ENCODE results near the gene SLC7A7.
"Not testable (repeated sequence)": the region's sequence is repeated elsewhere in the genome, so short reads cannot be mapped to it uniquely, and the experiment has no call there.

SLC7A7 gene

DNA sequence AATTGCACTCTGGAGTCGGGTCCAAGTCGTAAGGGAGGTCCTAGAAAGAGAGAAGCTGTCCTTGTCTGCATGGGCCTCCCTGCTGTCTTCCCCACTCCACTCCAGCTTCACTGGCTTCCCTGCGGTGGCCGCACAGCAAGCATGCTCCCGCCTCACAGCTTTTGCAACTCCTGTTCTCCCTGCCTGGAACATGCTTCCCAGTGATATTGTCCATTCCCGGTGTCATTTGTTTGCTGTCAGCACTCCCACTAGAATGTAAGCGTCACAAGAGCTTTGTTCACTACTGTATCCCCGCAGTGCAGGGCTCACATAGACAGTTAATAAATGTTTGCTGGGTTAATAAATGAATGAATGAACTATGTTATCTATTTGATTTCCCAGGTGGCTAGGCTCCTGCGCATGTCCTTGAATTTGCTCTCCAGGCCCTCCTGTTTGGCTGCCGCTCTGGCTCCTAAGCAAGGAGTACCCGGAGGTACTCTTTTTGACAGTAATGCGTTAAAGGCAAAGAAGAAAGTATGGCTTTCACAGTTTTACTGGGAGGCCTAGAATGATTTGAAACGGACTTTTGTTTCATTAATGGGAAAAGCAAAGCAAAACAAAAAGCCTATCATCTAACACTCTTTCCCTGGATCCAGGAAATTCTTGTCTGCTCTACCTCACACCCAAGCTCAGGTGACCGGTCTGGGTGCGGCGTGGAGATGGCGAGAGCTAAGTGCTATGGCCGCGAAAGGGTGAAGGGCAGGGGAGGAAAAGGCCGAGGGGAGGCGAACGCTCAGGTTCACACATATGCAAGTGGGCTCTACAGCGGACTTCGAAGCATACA lies 6.2 kb upstream of the SLC7A7 start:
- DNase-seq, result no peak

DNA sequence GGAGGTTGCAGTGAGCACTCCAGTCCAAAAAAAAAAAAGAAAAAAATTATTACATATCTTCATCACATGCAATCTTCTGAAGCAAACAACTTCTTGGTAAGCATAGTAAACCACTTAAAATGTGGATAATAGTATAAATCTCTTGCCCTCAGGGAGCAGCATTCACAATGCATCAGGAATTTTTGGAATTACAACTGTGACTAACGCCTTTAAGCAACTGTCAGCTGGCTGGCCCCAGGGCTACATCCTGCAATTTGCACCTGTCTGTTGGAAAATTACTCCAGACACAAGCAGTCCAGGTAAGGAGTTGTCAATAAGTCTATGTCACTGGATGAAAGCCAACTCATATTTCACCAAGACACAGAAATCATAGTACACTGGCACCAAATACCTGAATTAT lies 5.5 kb upstream of the SLC7A7 start:
- no peak for DNase-seq

DNA sequence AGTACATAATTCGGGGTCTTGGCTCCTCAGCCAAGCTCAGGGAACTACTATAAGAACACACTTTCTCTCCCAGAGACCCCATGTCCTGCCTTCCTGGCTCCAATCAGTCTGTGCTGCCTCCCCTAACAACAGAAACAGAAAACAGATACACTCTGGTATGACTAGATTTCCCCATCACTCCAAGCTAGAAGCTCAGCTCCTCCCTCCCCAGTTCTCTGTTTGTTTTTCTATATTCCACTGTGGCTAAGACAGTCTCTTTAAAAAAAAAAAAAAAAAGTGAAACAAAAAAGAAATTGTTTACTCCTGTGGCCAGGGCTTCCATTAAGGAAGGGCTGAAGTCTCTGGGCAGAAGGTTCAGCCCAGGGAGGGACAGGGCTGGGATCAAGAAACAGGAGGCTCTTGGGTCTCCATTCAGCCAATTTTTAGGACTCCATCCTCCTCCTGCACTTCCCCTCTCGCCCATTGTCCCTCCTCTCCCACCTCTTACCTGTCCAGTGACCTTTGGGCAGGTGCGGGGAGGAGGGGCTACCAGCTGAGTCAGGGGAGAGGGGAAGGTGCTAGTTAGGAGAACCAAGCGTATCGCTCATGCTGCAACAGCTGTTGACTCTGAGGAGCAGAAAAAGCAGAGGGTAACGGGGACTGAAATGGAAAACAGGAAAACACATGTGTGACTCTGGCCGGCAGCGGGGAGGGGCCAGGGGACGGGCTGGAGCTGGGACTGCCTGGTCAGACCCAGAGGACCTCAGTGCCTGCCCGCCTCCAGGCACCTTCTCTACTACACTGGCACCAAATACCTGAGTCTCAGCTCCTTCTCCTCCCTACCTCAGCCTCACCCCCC lies 4.1 kb upstream of the SLC7A7 start:
- peak in 3 of 14 donors; percentile 18 to 29 (median 22) for DNase-seq

DNA sequence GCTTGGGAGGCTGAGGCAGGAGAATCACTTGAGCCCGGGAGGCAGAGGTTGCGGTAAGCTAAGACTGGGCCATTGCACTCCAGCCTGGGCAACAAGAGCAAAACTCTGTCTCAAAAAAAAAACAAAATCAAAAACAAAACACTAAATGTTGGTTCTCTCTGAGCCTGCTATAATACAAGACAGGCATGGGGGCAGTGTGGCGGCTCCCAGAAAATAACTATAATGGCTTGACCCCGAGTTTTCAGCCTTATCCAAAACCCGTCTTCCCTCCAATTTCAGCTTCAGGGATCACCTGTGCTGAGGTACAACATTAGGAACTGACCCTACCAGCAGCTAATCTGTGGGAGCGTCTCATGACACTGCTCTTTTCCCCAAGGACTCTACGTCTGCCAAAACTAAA lies 862 bp downstream of the SLC7A7 start:
- no peak for DNase-seq

DNA sequence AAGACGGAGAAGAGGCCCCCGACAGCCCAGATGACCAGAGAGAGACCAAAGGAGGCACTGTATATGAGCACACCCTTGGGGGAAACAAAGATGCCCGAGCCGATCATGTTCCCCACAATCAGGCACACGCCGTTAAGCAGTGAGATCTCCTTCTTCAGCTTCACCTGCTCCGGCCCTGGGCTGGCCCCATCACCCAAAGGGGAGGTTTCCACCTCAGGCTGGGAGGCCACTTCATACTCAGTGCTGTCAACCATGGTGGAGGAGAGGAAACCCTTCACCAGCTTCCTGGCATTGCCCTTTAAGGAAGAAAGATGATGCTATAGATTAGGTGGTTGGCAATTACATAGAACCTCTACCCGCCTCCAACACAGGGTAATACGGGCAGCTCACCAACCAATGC lies 2.1 kb downstream of the SLC7A7 start:
- DNase-seq, result no peak

DNA sequence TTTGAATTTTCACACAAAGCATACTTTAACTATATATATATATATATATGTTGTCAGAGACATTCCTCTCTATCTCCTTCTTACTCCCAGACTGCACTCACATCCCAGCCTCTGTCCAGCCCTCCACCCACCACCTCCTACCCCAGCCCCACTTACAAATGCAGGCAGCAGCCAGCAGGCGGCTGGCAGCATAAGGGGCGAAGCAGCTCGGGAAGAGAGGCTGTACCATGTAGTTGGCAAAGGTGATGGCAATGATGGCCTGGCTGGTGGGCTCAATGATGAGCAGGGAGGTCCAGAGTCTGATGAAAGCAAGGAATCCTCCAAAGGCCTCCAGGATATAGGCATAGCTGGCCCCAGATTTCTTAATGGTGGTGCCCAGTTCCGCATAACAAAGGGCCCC lies 2.5 kb downstream of the SLC7A7 start:
- DNase-seq, result no peak

DNA sequence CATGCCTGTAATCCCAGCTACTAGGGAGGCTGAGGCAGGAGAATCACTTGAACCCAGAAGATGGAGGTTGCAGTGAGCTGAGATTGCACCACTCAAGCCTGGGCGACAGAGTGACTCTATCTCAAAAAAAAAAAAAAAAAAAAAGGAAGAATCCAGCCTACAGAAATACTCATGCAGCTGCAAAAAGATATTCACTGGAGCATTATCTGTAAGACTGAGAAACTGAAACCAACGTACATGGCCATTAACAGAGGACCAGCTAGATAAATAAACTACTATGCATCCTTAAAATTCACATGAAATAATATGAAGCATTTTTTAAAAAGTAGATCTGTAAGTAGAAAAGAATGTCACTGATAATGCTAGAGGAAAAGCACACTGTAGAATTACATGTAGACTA lies 3.5 kb downstream of the SLC7A7 start:
- DNase-seq, result no peak

DNA sequence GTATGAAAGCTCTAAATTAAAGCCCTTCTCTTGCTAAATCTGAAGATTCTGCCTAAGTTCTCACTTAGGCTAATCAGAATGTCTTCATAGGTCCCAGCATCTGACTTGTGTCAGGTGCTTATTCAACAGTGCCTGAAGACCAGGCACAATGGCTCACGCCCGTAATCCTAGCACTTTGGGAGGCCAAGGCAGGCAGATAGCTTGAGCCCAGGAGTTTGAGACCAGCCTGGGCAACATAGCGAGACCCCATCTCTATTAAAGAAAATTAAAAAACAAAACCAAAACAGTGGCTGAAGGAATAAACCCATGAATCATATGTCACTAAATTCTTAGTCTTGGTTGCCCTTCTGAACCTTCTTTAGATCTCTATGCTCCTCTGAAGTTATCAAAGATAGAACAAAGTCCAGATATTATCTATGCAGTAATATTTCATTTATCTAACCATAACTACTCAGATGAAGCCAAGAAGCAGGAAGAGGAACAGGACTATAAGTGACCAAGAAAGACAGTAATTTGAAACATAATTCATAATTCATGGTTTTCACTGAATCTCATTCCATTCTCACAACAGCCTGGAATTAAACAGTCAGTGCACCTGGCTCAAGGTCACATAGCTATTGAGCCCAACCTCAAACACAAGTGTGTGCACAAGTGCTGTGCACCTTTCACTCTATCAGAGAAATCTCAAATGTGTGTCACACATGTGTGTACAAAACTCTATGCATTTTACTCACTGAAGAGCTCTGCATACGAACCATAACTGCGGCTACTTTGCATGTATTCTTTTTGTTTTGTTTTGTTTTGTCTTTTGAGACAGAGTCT lies 6.6 kb downstream of the SLC7A7 start:
- DNase-seq, result no peak

DNA sequence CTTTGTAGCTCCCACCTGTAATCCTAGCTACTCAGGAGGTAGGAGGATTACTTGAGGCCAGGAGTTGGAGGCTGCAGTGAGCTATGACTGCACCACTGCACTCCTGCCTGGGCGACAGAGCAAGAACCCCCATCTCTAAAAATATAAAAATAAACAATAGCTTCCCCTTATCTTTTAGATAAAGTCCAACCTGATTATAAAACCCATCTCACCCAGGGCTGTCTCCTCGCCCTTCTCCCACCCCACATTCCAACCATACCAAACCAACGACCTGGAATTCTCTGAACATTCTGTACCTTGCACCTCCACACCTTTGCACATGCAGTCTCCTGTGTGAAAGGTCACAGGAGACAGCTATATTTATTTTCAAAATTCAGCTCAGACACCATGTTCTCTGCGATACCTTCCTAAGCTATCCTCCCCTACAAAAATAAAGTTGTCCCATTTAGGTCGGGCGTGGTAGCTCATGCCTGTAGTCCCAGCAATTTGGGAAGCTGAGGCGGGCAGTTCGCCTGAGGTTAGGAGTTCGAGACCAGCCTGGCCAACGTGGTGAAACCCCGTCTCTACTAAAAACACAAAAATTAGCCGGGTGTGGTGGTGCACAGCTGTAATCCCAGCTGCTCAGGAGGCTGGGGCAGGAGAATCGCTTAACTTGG lies 7.7 kb downstream of the SLC7A7 start:
- no peak for DNase-seq

DNA sequence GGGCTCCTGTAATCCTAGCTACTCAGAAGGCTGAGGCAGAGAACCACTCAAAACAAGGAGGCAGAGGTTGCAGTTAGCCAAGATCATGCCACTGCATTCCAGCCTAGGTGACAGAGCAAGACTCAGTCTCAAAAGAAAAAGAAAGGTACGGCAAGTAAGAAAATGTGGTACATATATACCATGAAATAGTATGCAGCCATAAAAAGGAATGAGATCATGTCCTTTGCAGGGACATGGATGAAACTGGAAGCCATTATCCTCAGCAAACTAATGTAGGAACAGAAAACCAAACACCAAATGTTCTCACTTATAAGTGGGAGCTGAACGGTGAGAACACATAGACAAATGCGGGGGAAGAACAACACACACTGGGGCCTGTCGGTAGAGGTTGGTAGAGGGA lies 10.0 kb downstream of the SLC7A7 start:
- DNase-seq, result not testable (repeated sequence)

DNA sequence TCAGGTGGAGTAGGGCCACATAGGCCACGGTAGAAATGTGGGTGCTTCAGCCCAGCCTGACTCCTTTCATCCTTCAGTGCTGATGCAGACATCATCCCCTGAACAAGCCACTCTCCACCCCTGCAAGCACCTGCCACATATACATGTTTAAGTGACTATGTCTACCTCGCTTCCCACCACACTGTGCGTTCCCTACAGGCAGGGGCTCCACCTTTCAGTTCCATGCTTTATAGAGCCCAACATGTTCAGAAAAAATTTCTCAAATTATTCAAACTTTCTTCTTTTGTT lies 11.6 kb downstream of the SLC7A7 start:
- DNase-seq, result no peak

DNA sequence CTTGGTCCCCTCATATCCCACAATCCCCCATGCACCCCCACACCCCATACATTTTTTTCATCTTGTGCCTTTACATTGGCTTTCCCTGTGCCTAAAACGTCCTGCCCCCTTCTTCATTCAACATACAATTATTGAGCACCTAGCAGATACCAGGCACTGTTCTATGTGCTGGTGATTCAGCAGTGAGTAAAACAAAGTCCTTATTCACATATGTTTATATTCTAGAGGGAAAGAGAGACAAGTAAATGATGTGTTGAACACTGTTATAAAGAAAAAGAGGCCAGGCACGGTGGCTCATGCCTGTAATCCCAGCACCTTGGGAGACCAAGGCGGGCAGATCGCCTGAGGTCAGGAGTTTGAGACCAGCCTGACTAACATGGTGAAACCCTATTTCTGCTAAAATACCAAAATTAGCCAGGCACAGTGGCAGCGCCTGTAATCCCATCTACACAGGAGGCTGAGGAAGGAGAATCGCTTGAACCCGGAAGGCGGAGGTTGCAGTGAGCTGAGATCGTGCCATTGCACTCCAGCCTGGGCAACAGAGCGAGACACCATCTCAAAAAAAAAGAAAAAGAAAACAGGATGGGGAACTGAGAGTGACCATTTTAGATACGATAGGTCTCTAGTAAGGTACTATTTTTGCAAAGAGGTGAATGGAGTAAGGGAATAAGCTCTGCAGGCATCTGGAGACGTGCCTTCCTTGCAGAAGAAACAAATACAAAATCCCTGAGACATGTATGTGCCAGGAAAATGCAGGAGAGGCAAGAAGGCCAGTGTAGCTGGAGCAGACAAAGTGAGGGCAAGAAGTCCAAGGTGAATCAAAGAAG lies 12.2 kb downstream of the SLC7A7 start:
- DNase-seq, result no peak

DNA sequence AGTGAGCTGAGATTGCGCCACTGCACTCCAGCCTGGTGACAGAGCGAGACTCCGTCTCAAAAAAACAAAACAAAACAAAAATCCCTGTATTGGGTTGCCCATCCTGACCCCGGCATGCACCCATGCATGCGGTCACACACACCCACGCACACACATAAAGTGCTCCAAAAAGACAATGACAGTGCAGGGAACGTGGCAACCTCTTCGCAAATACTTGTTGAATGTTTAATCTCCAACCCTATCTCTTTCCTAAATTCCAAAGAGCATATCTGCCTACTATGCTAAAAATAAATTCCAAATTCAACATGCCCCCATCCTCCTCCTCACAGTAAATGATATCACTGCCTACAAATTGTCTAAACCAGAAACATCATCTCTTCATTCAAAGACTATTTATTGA lies 13.5 kb downstream of the SLC7A7 start:
- no peak for DNase-seq

DNA sequence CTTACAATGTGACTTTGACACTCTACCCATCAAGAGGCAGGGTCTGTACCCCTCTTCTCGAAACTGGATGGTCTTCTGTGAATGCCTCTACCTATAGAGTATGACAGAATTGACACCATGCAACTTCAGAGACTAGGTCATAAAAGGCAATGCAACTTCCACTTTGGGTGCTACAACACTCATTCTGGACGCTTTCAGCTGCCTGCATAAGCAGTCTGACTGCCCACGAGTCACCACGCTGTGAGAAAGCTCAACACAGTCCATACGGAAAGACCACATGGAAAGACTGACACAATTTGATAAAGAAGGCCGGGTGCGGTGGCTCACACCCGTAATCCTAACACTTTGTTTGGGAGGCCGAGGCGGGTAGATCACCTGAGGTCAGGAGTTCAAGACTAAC lies 14.9 kb downstream of the SLC7A7 start:
- no peak for DNase-seq

DNA sequence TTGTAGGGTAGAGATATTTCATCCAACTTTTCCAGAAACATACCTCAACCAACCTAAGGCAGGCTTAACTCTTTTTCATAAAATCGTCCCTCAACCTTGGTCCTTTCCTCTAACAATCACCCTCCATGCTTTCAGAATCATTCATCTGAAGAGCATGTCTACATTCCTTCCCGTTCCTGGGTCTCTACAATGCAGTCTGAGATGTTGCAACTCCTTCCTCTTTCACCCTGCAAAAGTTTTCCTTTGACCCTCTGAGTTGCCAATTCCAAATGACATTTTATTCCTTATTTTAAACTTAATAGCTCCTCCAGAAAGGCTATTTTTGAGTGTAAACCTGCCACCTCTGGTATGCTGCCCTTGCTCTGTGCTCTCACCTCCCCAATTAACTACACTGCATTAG lies 16.7 kb downstream of the SLC7A7 start:
- no peak for DNase-seq

DNA sequence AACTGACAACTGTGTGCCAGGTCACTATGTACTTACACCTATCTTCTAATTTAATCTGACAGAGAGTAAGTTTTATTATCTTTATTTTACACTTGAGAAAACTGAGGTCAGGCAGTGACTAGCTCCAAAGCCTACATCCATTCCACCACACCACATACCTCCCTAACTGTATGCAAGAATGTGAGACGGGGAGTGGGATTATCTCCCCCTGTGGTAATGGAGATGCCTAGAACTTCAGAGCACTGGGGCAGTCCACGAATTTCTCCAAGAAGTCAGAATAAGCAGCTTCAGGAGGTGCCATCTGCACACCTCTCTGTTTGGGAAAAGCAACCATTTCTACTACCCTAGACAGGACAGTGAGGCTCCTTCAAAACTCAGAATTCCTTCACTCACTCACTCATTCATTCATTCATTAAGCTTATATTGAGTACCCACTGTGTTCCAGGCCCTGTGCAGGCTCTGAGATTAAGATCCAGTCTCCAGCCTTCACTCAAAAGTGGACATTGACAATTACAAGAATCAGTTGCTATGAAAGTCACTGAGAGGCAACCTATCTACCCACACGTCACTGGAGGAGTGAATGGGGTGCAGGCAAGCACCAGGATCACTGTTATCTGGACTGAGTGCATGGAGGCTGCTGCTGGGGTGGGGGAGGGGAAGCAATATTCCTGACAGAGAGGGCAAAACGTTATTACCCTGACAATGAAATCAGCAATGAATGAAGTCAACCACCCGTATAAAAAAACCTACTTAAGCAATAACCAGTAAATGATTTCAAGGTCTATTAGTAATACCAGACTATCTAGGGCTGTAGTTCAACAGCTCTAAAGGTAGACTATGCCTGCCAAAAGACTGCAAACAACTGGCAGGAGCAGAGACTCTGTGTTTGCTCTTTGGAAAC lies 18.0 kb downstream of the SLC7A7 start:
- no peak for DNase-seq

DNA sequence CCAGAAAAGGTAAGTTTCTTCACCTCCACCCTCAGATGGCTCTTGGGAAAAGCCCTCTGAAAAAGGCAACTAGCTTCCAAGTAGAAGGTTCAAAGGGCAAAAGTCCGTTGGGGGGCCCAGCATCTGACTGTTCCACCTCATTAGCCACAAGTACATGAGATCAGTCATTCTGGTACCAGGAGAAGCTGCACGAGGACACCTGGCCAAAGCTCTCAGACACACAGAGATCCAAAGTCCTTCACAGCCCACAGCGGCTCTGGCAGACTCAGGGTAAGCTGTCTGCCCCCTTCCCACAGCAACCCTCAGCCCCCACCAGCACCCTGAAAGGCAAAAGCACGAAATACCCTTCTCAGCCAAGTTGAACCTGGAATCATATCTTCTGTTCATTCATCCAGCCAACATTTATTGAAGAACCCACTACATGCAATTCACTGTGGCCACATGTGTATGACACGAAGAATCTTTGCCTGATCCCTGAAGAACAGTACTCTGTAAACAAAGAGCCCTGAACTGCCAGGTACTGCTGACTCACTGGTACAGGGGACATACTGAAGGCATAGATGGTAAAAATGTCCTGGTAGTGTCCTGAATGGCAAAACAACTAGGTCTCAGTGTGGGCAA lies 19.0 kb downstream of the SLC7A7 start:
- DNase-seq, result no peak

DNA sequence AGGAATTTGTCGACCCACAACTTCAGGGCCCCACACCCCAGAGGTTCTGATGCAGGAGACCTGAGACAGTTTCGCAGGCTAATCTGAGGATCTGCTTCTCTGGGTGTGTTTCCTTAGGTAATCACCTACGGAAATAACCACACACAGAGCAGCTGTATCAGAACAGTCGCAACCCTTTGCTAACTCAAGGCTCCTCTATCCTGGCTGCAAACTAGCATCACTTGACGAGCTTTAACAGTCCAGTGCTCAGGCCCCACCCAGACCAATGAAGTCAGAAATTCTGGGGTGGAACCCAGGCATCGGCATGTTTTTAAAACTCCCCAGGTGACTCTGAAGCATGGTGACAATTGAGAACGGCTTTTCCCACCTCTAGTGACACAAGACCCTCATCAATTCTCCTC lies 20.7 kb downstream of the SLC7A7 start:
- DNase-seq, result no peak

DNA sequence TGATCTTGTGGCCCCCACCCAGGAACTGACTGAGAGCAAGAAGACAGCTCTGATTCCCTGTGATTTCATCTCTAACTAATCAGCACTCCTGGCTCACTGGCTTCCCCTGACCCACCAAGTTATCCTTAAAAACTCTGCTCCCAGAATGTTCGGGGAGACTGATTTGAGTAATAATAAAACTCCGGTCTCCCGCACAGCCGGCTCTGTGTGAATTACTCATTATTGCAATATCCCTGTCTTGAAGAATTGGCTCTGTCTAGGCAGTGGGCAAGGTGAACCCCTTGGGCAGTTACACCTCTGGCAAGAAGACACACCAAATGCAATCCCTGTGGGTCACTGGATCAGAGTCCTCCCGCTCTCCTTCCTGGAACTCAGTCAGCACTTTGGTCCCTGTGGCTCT lies 21.3 kb downstream of the SLC7A7 start:
- no peak for DNase-seq

DNA sequence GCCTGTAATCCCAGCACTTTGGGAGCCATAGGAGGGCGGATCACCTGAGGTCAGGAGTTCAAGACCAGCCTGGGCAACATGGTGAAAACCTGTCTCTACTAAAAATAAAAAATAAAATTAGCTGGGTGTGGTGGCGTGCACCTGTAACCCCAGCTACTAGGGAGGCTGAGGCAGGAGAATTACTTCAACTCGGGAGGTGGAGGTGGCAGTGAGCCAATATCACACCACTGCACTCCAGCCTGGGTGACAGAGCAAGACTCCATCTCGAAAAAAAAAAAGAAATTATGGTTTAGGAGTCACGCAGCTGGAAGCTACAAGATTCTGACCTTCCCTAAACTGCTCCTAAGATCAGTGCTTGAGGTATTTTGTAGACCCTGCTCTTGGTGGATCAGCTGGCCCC lies 21.7 kb downstream of the SLC7A7 start:
- DNase-seq, result not testable (repeated sequence)
